GM12892 (cell line): ENCODE data around the gene CD99L2.
A peak's percentile ranks its signal among the peaks of the same experiment; 100 is the strongest.

Experiments
- DNase-seq: peaks from one replicate; pipeline ENCODE4 v3.0.0; 2011; ENCODE audit not compliant: insufficient read length
- FAIRE-seq: peaks from 2 replicates; lab custom pipeline; 2011; peaks lifted over from hg19 to GRCh38; lab: Jason Lieb, UNC
- POLR2A ChIP-seq: IDR thresholded peaks from 2 replicates; pipeline ENCODE4 v1.6.1; 2011; ENCODE audit warnings: low read depth, low read length, control low read depth
- POLR2AphosphoS5 ChIP-seq: IDR thresholded peaks from 2 replicates; pipeline ENCODE4 v1.6.1; 2011; ENCODE audit warnings: low read depth, low read length, control low read depth
- TAF1 ChIP-seq: IDR thresholded peaks from 2 replicates; pipeline ENCODE4 v1.6.1; 2011; ENCODE audit warnings: low read depth, mild to moderate bottlenecking, control low read depth, low read length, borderline replicate concordance

CD99L2 gene

DNA sequence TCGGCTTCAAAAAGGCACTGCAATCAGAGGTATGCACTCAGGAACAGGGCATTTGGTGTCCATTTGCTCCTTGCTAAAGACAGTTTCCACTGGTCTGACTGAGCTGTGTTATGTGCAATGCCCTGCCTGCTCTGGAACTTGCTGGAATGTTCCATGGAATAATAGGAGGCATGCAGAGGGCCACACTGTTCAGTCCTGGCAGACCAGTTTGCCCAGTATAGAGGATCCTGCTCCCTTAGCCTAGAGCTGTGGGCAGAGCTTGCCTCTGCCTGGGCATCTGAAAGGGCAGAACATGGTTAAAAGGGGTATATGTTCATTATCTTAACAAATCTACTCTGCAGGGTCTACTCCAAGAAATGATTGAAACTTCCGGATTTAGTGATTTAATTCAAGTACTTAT, 27.8 kb upstream of the CD99L2 start:
- no peak for TF ChIP-seq TAF1
- no peak for TF ChIP-seq POLR2A
- TF ChIP-seq POLR2AphosphoS5, result no peak
- FAIRE-seq (no peak), DNase-seq (no peak)

DNA sequence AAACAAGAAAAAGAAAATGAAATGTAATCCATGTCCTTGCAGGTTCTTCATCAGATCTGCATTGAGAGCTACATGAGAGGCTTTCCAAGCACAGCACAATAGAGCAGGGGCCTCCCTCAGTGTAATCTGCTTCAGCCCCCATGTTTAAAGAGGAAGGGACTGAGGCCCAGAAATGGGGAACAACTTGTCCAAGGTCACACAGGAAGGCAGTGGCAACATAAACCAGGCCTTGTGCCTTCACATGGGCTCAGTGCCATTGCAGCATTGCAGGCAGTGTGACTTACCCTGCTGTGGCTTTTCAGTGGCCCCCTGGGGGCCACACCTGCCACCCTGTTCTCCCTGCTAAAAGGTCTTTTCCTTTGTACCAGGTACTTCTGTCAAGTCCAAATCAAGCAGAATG, 20.9 kb upstream of the CD99L2 start:
- no peak for DNase-seq
- no peak for TF ChIP-seq TAF1

DNA sequence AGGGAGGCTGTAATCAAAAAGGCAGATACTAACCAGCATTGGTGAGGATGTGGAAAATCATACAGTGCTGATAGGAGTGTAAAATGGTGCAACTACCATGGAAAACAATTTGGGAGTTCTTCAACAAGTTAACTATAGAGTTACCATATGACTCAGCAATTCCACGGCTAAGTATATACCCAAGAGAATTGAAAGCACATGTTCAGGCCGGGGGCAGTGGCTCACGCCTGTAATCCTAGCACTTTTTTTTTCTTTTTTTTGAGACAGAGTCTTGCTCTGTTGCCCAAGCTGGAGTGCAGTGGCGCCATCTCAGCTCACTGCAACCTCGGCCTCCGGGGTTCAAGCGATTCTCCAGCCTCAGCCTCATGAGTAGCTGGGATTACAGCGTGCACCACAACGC, 15.0 kb upstream of the CD99L2 start:
- no peak for FAIRE-seq

More for the DNA sequence above, 20.9 kb upstream of the CD99L2 start:
- FAIRE-seq, result no peak

DNA sequence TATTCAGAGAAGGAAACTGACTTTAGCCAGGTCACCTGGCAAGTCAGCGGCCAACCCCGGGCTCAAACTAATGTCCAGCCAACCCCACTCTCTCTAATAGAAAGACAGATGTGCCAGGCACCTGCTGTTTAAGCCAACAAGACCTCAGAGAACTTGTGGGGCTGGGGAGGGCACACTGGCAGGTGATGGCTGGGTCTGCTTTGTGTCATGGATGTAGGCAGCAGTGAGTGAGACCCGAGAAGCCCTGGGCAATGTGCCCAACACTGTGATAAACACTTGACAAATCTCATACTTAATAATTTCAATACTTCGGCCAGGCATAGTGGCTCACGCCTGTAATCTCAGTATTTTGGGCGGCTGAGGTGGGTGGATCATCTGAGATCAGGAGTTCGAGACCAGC, 9.0 kb upstream of the CD99L2 start:
- no peak for TF ChIP-seq TAF1
- no peak for TF ChIP-seq POLR2AphosphoS5
- no peak for TF ChIP-seq POLR2A
- DNase-seq, result no peak
- FAIRE-seq, result no peak

More for the DNA sequence above, 15.0 kb upstream of the CD99L2 start:
- no peak for TF ChIP-seq POLR2A
- TF ChIP-seq TAF1, result no peak
- no peak for TF ChIP-seq POLR2AphosphoS5
- no peak for DNase-seq

DNA sequence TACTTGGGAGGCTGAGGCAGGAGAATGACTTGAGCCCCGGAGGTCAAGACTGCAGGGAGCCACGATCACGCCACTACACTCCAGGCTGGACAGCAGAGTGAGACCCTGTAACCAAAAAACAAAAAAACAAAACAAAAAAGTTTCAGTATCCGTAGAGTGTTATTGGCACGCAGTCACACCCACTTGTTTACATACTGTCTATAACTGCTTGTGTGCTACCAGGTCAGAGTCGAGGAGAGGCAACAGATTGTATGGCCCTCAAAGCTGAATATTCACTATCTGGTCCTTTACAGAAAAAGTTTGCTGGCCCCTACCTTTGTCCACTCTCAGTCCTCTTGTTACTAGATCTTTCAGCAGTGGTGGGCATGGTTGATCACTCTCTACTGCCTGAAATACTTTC, 8.2 kb upstream of the CD99L2 start:
- no peak for TF ChIP-seq POLR2A
- DNase-seq (no peak), FAIRE-seq (no peak)

DNA sequence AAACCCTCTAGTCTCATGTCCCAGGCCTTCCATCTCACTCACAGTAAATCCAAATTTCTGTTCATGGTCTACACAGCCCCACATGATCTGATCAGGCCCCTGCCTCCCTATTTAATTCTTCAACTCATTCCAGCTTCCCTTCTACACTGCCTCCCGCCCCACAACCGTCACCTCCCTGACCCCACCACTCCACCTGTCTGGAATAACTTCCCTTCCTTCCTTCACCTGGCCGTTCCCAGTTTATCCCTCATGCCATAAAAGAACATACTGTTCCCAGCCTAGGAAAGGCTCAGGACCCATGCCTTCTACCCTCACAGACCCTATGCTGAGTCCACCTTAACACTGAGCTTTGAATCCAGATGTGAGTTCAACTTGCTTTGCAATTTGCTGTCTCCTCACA, 6.8 kb upstream of the CD99L2 start:
- no peak for DNase-seq
- FAIRE-seq, result no peak
- TF ChIP-seq POLR2AphosphoS5 (no peak), POLR2A (no peak), TAF1 (no peak)

DNA sequence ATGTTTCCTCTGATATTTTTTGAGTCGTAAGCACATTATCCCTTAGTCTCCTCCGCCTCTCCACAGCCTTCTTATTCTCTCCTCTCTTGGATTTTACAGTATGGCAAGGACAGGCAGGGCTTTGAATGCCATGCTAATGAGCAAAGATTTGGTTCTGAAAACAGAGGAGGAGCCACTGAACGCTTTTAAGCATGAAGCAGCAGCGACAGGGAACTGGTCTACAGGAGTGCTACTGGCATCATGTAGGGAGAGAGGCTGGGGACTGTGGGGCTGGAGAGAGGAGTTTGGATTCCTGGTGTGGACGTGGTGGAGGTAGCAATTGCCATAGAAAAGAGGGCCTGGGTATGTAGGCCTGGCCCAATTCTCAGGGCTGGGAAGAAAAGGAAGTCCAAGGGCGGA, 4.6 kb upstream of the CD99L2 start:
- DNase-seq (no peak), FAIRE-seq (no peak)
- TF ChIP-seq POLR2A (no peak), TAF1 (no peak), POLR2AphosphoS5 (no peak)

DNA sequence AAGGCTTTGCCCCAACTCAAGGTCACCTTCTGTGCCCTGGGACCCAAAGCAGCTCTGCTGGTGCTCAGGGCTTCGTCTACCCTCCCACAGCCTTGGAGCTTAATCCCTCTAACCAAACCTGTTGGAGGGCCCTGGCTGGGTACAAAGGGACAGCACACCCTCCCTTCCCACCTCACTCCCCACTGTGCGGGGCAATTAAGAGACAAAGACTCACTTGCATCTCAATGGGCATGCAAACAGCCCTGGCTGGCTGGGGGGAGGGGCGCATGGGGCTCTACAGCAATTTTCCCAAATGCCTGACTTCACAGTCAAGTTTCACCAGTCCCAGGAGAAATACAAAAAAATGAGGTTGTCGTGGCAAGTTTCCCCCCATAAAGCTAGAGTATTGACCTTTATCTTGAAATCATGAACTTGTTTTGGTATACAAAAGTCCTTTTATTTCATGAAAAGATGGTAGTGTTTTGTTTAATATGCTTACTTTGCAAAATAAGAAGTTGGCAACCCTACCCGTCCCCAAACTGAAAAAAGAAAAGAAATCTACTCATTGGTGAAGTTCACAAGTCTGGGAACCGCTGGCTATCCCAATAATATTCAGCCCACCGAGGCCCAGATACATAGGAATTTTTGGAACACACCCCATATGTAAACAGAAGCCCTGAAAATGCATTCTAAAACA, 4.1 kb upstream of the CD99L2 start:
- DNase-seq (no peak), FAIRE-seq (no peak)
- TF ChIP-seq TAF1, result no peak
- no peak for TF ChIP-seq POLR2A
- no peak for TF ChIP-seq POLR2AphosphoS5

DNA sequence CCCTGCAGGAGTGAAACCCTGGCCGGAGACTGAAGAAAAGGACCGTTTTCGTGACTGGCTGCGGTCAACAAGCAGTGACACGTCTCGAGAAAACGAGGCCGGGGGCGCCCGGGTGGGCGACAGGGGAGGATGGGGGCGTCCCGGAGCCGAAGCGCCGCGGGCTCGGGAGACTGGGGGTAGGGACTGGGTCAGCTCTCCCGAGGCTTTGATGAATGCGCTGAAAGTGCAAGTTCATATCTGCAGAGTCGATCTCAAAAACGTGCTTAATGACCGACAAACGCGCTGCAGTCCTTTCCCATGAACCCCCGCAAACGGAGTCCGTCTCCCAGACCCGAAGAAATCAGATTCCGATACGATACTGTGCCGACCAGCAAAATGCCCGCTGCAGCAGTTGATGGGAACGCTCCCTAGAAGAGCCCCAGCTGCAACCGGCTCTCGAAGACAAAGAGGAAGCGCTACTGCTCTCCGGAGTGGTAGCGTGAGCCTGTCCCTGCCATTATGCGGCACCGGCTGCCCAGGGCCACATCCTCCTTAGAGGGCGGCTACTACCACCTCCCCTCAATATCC, 806 bp upstream of the CD99L2 start:
- no peak for TF ChIP-seq POLR2A
- TF ChIP-seq POLR2AphosphoS5, result no peak
- no peak for TF ChIP-seq TAF1
- peak; percentile 66 for FAIRE-seq
- DNase-seq, result no peak

DNA sequence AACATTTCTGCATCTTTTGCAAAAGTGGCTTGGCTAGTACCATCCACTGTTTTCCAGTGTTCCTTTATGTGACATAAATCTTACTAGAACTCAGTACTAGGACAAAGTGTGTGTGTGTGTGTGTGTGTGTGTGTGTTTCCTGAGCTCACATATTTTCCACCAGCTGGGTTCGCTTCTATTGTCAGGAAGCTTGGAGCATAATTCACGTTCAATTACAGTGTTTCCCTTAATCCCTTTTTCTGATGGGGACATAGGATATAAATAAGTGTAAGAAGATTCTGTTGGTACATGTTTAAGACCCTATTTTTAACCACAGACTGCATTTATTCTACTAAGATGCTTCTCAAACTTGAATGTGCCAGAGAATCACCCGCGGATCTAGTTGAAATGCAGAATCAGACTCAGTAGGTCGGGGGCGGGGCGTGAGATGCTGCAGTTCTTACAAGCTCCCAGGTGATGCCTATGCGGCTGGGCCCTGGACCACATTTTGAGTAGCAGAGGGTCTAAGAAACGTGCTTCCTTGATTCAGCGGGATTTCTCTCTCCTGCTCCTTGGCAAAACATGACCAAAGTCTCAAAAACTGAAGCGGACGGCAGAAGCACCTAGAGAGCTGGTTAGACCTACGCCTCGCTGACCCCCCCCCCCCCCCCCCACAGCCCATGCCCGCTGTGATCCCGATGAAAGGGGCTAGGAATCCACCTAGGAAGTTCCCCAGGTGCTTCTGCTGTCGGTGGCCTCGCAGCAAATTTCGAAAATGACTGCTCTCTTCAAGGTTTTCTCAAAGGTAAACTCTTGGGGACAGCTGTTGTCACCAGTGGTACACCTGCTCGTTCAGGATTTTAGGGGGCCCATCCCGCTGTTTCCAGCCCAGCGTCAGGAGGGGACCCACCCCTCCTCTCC, 797 bp downstream of the CD99L2 start:
- peak; percentile 54 for FAIRE-seq
- TF ChIP-seq POLR2AphosphoS5 (no peak), POLR2A (no peak), TAF1 (no peak)
- DNase-seq, result no peak

DNA sequence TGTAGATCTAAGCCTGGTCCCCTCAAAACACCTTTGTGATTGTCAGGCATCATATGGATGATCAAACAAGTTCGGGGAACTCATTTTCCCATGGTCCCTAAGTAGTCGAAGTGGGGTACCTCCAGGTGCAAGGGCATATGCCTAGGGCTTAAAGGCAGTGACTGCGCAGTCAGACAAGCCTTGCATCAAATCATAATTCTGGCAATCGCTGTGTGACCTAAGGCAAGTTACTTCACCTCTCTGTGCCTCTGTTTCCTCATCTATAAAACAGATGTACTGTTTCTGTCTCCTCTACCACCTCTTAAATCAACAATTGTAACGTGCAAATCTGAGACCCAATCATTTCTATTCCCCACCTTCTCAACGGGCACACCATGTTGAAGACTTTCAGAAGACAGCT, 1.8 kb downstream of the CD99L2 start:
- no peak for DNase-seq
- TF ChIP-seq POLR2AphosphoS5 (no peak), POLR2A (no peak), TAF1 (no peak)
- no peak for FAIRE-seq
